H1 (cell line): ENCODE measurements around the gene TRIM47. TPM values are rescaled to one million over a fixed set of nuclear protein-coding genes. Genes with fewer than 3 reads are reported as not detected.
A peak's percentile ranks its signal among the peaks of the same experiment; 100 is the strongest.

Source experiments
- CTCF ChIA-PET: fragments of 300-600 bp; sonication (Branson Sonifier 250); formaldehyde crosslinking; loops from one replicate; lab custom pipeline; 2021; ENCODE audit not compliant: partially characterized antibody; lab: Charles Lee
- POLR2A ChIA-PET: fragments of 300-600 bp; sonication (Branson Sonifier 250); formaldehyde crosslinking; loops from one replicate; lab custom pipeline; 2021; ENCODE audit warnings: inconsistent platforms; ENCODE audit not compliant: partially characterized antibody; lab: Charles Lee
- DNase-seq, 2 experiments: peaks; one replicate each; pipeline versions ENCODE4 v3.0.0 to v3.0.0-alpha.2; 2010 to 2022; ENCODE audit warnings: low spot score in 2 of 2, low read depth in 1 of 2, mixed read lengths in 1 of 2
- FAIRE-seq: peaks from 2 replicates; lab custom pipeline; 2011; peaks lifted over from hg19 to GRCh38; lab: Jason Lieb, UNC
- H2AFZ ChIP-seq: 2 replicates; pipeline ENCODE4 v1.8.1; 2012; ENCODE audit warnings: low read length, inconsistent platforms
- H2AK5ac ChIP-seq: 2 replicates; pipeline ENCODE4 v1.6.1; 2013; ENCODE audit warnings: low read depth, low read length
- H2BK120ac ChIP-seq: replicated peaks from 2 replicates; pipeline ENCODE3; 2013; ENCODE audit warnings: low read depth, low read length, inconsistent platforms
- H2BK12ac ChIP-seq: 2 replicates; pipeline ENCODE4 v1.6.1; 2013; ENCODE audit warnings: low read depth, low read length
- H2BK15ac ChIP-seq: 2 replicates; pipeline ENCODE4 v1.6.1; 2013; ENCODE audit warnings: low read length
- H2BK20ac ChIP-seq: 2 replicates; pipeline ENCODE4 v1.6.1; 2013; ENCODE audit warnings: low read length
- H2BK5ac ChIP-seq: 2 replicates; pipeline ENCODE4 v1.6.1; 2013; ENCODE audit warnings: low read depth, low read length
- H3K14ac ChIP-seq: 2 replicates; pipeline ENCODE4 v1.6.1; 2013; ENCODE audit warnings: inconsistent platforms; ENCODE audit not compliant: insufficient read length
- H3K18ac ChIP-seq: 2 replicates; pipeline ENCODE4 v1.6.1; 2013; ENCODE audit warnings: low read length; ENCODE audit errors: extremely low read depth
- H3K23ac ChIP-seq: 2 replicates; pipeline ENCODE4 v1.6.1; 2013; ENCODE audit warnings: inconsistent platforms; ENCODE audit not compliant: insufficient read length
- H3K23me2 ChIP-seq: 2 replicates; pipeline ENCODE4 v1.6.1; 2013; ENCODE audit warnings: low read depth, low read length
- H3K27ac ChIP-seq: 2 replicates; pipeline ENCODE4 v1.6.1; 2011; ENCODE audit warnings: low read depth, low read length, inconsistent platforms
- H3K27me3 ChIP-seq, 4 experiments: replicated peaks in 1 of 4; 1 replicate in 1 of 4; 2 replicates in 3 of 4; pipeline versions ENCODE4 v1.6.1 to v1.8.1; 2011 to 2013; ENCODE audit warnings: low read length in 3 of 4, mild to moderate bottlenecking in 3 of 4, inconsistent platforms in 2 of 4, mixed read lengths in 2 of 4, moderate library complexity in 1 of 4; ENCODE audit not compliant: control insufficient read depth in 3 of 4, insufficient read depth in 3 of 4; ENCODE audit errors: extremely low read depth in 1 of 4
- H3K36me3 ChIP-seq, 4 experiments: 2 replicates each; pipeline versions ENCODE4 v1.6.1 to v1.8.1; 2011 to 2013; ENCODE audit warnings: mild to moderate bottlenecking in 4 of 4, low read length in 3 of 4, moderate library complexity in 2 of 4, control low read depth in 1 of 4, inconsistent platforms in 1 of 4; ENCODE audit not compliant: insufficient read depth in 4 of 4, control insufficient read depth in 2 of 4
- H3K4ac ChIP-seq: replicated peaks from 2 replicates; pipeline ENCODE3; 2013; ENCODE audit warnings: low read length, low read depth, mixed read lengths, inconsistent platforms; ENCODE audit not compliant: insufficient read length
- H3K4me1 ChIP-seq, 4 experiments: replicated peaks in 1 of 4; 1 replicate in 1 of 4; 2 replicates in 3 of 4; pipeline versions ENCODE4 v1.6.1 to v1.8.1; 2011 to 2013; ENCODE audit warnings: low read length in 3 of 4, inconsistent platforms in 2 of 4, mixed read lengths in 1 of 4; ENCODE audit not compliant: insufficient read depth in 4 of 4, control insufficient read depth in 3 of 4
- H3K4me2 ChIP-seq, 2 experiments: 2 replicates each; pipeline versions ENCODE4 v1.6.1 to v1.8.1; 2011 to 2013; ENCODE audit warnings: low read depth in 2 of 2, low read length in 2 of 2, control low read depth in 1 of 2, inconsistent platforms in 1 of 2, mild to moderate bottlenecking in 1 of 2; ENCODE audit not compliant: insufficient read depth in 1 of 2
- H3K4me3 ChIP-seq, 4 experiments: fragments of 200-600, 300-600 bp in 1 of 4; sonication (generic), shearing (Covaris generic), sonication (Bioruptor Twin) in 1 of 4; 2 replicates each; pipeline versions ENCODE4 v1.5.1 to v1.8.1; 2011 to 2016; ENCODE audit warnings: low read length in 4 of 4, low read depth in 3 of 4, control low read depth in 2 of 4, inconsistent platforms in 2 of 4, mild to moderate bottlenecking in 2 of 4, mixed read lengths in 1 of 4, moderate library complexity in 1 of 4; ENCODE audit not compliant: insufficient read depth in 2 of 4; ENCODE audit errors: extremely low read depth in 1 of 4
- H3K56ac ChIP-seq: replicated peaks from 2 replicates; pipeline ENCODE3; 2013; ENCODE audit warnings: low read depth, mild to moderate bottlenecking, mixed read lengths, low read length, inconsistent platforms; ENCODE audit not compliant: insufficient read length
- H3K79me1 ChIP-seq: 2 replicates; pipeline ENCODE4 v1.6.1; 2013; ENCODE audit warnings: low read depth, low read length, control low read depth
- H3K79me2 ChIP-seq, 2 experiments: 2 replicates each; pipeline versions ENCODE4 v1.6.1 to v1.8.1; 2012 to 2013; ENCODE audit warnings: low read length in 2 of 2, mild to moderate bottlenecking in 2 of 2, inconsistent platforms in 1 of 2; ENCODE audit not compliant: insufficient read depth in 2 of 2, control insufficient read depth in 1 of 2
- H3K9ac ChIP-seq, 4 experiments: replicated peaks in 1 of 4; 1 replicate in 1 of 4; 2 replicates in 3 of 4; pipeline versions ENCODE4 v1.6.1 to v1.8.1; 2011 to 2013; ENCODE audit warnings: low read depth in 3 of 4, low read length in 3 of 4, control low read depth in 2 of 4, mild to moderate bottlenecking in 2 of 4, moderate library complexity in 2 of 4, inconsistent platforms in 1 of 4; ENCODE audit errors: extremely low read depth in 1 of 4
- H3K9me3 ChIP-seq, 2 experiments: 2 replicates each; pipeline versions ENCODE4 v1.6.1 to v1.8.1; 2012 to 2013; ENCODE audit warnings: mild to moderate bottlenecking in 2 of 2, moderate library complexity in 2 of 2, control low read depth in 1 of 2, inconsistent platforms in 1 of 2, low read depth in 1 of 2, low read length in 1 of 2, mixed read lengths in 1 of 2; ENCODE audit not compliant: insufficient read depth in 2 of 2
- H4K20me1 ChIP-seq, 2 experiments: replicated peaks in 1 of 2; 2 replicates each; pipeline versions ENCODE3 to v1.8.1; 2011 to 2013; ENCODE audit warnings: inconsistent platforms in 2 of 2, low read length in 2 of 2, mild to moderate bottlenecking in 1 of 2; ENCODE audit not compliant: insufficient read depth in 2 of 2, control insufficient read depth in 1 of 2
- H4K5ac ChIP-seq: 2 replicates; pipeline ENCODE4 v1.6.1; 2013; ENCODE audit warnings: low read length, low read depth, mixed read lengths, inconsistent platforms; ENCODE audit not compliant: insufficient read length
- H4K8ac ChIP-seq: 2 replicates; pipeline ENCODE4 v1.8.0; 2013; ENCODE audit warnings: mild to moderate bottlenecking, moderate library complexity, low read length, inconsistent platforms; ENCODE audit not compliant: insufficient read depth; ENCODE audit errors: extremely low read depth
- H4K91ac ChIP-seq: replicated peaks from 2 replicates; pipeline ENCODE3; 2013; ENCODE audit warnings: low read length, mixed read lengths, inconsistent platforms; ENCODE audit not compliant: insufficient read length
- ASH2L ChIP-seq: fragments of 200-600, 300-600 bp; sonication (generic); IDR thresholded peaks from one replicate; pipeline ENCODE4 v1.7.1; 2017; ENCODE audit warnings: low read length
- EGR1 ChIP-seq: IDR thresholded peaks from 2 replicates; pipeline ENCODE4 v1.6.1; 2011; ENCODE audit warnings: low read depth, low read length, borderline replicate concordance
- MAFK ChIP-seq: IDR thresholded peaks from 2 replicates; pipeline ENCODE4 v1.6.1; 2012; ENCODE audit warnings: low read depth, mild to moderate bottlenecking, improper control_type of control experiment, low read length
- RFX5 ChIP-seq: IDR thresholded peaks from 2 replicates; pipeline ENCODE4 v1.6.1; 2011; ENCODE audit warnings: low read depth, low read length, improper control_type of control experiment, borderline replicate concordance
- SRF ChIP-seq: IDR thresholded peaks from 2 replicates; pipeline ENCODE4 v1.6.1; 2011; ENCODE audit warnings: mild to moderate bottlenecking, low read depth, low read length, moderate library complexity
- WGBS, 2 experiments: shearing (Covaris generic) in 1 of 2; methylation state at CpG; one replicate each; pipeline versions ENCODE4 v1.1.6 to v1.1.7; 2013 to 2015; ENCODE audit warnings: low lambda C conversion rate in 2 of 2, mixed read lengths in 2 of 2, inconsistent platforms in 1 of 2, low coverage in 1 of 2, missing lambda C conversion rate in 1 of 2; ENCODE audit not compliant: insufficient replicate concordance in 2 of 2, insufficient coverage in 1 of 2, insufficient read length in 1 of 2; ENCODE audit errors: extremely low coverage in 1 of 2, missing lambda C conversion rate in 1 of 2; 5-methylcytosine and 5-hydroxymethylcytosine counted together
- polyA plus RNA-seq, 7 experiments: library from polyadenylated mRNA; depleted of rRNA in 3 of 7; stranded (reverse) in 5 of 7; unstranded in 2 of 7; fragments of >200 nt in 5 of 7; fragments of 200-250 nt in 2 of 7; gene quantifications; 1 replicate in 5 of 7; 2 replicates in 1 of 7; 4 replicates in 1 of 7; pipeline versions ENCODE4 v1.2.1 to v1.2.3, GENCODE V29; 2011 to 2013; ENCODE audit warnings: missing spikeins in 2 of 7, mixed read lengths in 2 of 7
- total RNA-seq: library from RNA; stranded (reverse); fragmentation: NEBNext Ultra II Directional; extraction: Animal tissue kit (Norgen Biotek cat#: 25700); gene quantifications from 2 replicates; pipeline ENCODE4 v1.2.1, GENCODE V29; 2021

TRIM47 gene
- total and polyA plus RNA-seq, 2 of the 8 experiments (the other 6 are each of a cell fraction or from before 2014, with no cell fraction given): 6.3 to 6.4 TPM

DNA sequence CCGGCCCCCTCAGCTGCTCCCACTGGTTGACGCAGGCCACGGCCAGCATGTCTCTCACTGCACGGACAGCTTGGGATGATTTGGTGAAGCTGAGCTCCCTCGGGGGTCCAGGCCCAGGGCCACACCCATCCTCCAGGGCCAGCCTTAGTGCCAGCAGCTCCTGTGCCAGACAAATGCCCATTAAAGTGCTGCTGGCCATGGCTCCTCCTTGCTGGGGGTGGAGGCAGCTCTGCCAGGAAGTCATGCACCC lies 2.5 kb downstream of the TRIM47 start:
- Histone ChIP-seq H3K4me2 (peak overlapping the region in 1 of 2 experiments; percentile 94; a peak in 2 of 4 replicates), H2BK120ac (no peak overlapping the region), H3K23ac (no peak overlapping the region), H3K14ac (no peak overlapping the region), H4K8ac (no peak overlapping the region), H3K18ac (no peak overlapping the region; the same call in 1 of the 2 replicates), H2AK5ac (no peak overlapping the region), H3K23me2 (peaks cover 15% of the 10 kb centered on the region; the same call in 1 of the 2 replicates), H3K4ac (peak overlapping the region; percentile 8), H3K79me1 (no peaks in the 10 kb centered on the region), H3K36me3 (no peaks in the 10 kb centered on the region), H3K79me2 (no peaks in the 10 kb centered on the region), H4K5ac (no peak overlapping the region), H3K4me3 (no peak overlapping the region), H2BK5ac (0 out of 2 replicates have a peak overlapping the region, but pooled peaks have one; percentile 24), H3K27me3 (peaks cover 10 to 31% (median 24%) of the 10 kb centered on the region in 4 experiments), H2AFZ (no peak overlapping the region), H2BK15ac (peak overlapping the region; percentile 88; the same call in 1 of the 2 replicates), H2BK20ac (no peak overlapping the region), H3K9me3 (no peaks in the 10 kb centered on the region), H3K56ac (no peak overlapping the region), H3K27ac (no peak overlapping the region), H3K9ac (no peak overlapping the region), H4K91ac (no peak overlapping the region), H2BK12ac (peak overlapping the region; percentile 87; the same call in 1 of the 2 replicates), H3K4me1 (peaks cover 0 to 25% (median 13%) of the 10 kb centered on the region in 4 experiments; a peak in 6 of 7 replicates), H4K20me1 (peaks cover 0 to 3% of the 10 kb centered on the region in 2 experiments)
- ChIA-PET CTCF (interaction anchor here (0.8 to 11.3 kb wide), 19 partner anchors 9 to 158 kb away, joined by 3 to 157 read pairs (median 6); partner anchors contain the start of genes MRPL38, TRIM65 and WBP2), POLR2A (interaction anchor here (1.1 to 12.1 kb wide), 7 partner anchors 12 to 96 kb away, joined by 3 to 143 read pairs (median 4); partner anchors contain the start of genes TRIM65, UNK and WBP2)
- FAIRE-seq (no peak), DNase-seq (no peak)
- TF ChIP-seq RFX5: no peak
- TF ChIP-seq MAFK: no peak
- no peak for TF ChIP-seq SRF
- TF ChIP-seq ASH2L: no peak
- no peak for TF ChIP-seq EGR1
- 98% methylated on average over 5 of the region's 5 CpGs; no CpG with 5 or more reads in 1 of the 2 experiments for WGBS, 2 experiments
